NB4 (cell line): ENCODE results near the gene ATP11A.
"Not testable (repeated sequence)": the region's sequence is repeated elsewhere in the genome, so short reads cannot be mapped to it uniquely, and the experiment has no call there.

Experiments
- DNase-seq: peaks from one replicate; pipeline ENCODE4 v3.0.0; 2010; ENCODE audit warnings: low read depth
- H3K4me3 ChIP-seq: one replicate; pipeline ENCODE4 v1.5.1; 2011; ENCODE audit warnings: mild to moderate bottlenecking, low read depth, low read length, moderate library complexity
- MYC ChIP-seq: IDR thresholded peaks from 2 replicates; pipeline ENCODE4 v1.6.1; 2011; ENCODE audit warnings: low read depth, low read length
- POLR2A ChIP-seq: IDR thresholded peaks from 2 replicates; pipeline ENCODE4 v1.6.1; 2011; ENCODE audit warnings: mild to moderate bottlenecking; ENCODE audit not compliant: insufficient read length; ENCODE audit errors: extremely low read depth
- TF ChIP-seq, protein P1 (sequence below): IDR thresholded peaks from one replicate; pipeline ENCODE4 v1.5.1; 2012; ENCODE audit warnings: low read depth, low read length
- TF ChIP-seq, protein P2 (sequence below): IDR thresholded peaks from 2 replicates; pipeline ENCODE4 v1.6.1; 2011; ENCODE audit warnings: low read depth, low read length

ATP11A gene

DNA sequence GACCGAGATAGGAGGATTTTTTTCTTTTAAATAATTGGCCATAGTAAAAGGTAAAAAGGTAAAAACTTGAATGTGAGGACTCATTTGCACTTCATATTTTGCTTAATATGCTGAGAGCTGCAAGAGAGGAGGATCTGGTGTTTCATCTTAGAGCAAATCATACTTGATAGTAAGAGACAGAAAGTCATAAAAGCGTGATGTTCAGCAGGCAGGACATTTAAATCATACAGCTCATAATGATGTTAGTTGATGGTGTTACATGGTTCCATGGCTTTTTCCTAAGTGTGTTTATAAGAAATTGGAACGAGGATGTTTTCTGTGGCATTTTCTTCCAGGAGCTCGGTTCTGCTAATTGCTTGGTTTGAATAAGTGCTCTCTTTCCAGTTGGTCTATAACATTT, 16.3 kb downstream of the ATP11A start:
- H3K4me3 ChIP-seq = no peak overlapping the region
- DNase-seq = no peak
- TF ChIP-seq MYC = no peak

- DNase-seq = no peak
- no peak overlapping the region for H3K4me3 ChIP-seq
- TF ChIP-seq POLR2A (no peak), MYC (no peak)
- TF ChIP-seq, protein P1, sequence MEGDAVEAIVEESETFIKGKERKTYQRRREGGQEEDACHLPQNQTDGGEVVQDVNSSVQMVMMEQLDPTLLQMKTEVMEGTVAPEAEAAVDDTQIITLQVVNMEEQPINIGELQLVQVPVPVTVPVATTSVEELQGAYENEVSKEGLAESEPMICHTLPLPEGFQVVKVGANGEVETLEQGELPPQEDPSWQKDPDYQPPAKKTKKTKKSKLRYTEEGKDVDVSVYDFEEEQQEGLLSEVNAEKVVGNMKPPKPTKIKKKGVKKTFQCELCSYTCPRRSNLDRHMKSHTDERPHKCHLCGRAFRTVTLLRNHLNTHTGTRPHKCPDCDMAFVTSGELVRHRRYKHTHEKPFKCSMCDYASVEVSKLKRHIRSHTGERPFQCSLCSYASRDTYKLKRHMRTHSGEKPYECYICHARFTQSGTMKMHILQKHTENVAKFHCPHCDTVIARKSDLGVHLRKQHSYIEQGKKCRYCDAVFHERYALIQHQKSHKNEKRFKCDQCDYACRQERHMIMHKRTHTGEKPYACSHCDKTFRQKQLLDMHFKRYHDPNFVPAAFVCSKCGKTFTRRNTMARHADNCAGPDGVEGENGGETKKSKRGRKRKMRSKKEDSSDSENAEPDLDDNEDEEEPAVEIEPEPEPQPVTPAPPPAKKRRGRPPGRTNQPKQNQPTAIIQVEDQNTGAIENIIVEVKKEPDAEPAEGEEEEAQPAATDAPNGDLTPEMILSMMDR = no peak
- TF ChIP-seq, protein P2, sequence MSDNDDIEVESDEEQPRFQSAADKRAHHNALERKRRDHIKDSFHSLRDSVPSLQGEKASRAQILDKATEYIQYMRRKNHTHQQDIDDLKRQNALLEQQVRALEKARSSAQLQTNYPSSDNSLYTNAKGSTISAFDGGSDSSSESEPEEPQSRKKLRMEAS = no peak
Measured at GRCh38 chr13:112708560-112709240, 18.9 kb downstream of the ATP11A start.

- not testable (repeated sequence) for DNase-seq, H3K4me3 ChIP-seq
Measured at GRCh38 chr13:112709316-112709715, 19.5 kb downstream of the ATP11A start.

- TF ChIP-seq POLR2A (no peak), MYC (no peak)
- TF ChIP-seq, protein P2 = no peak
- TF ChIP-seq, protein P1 = no peak
- no peak for DNase-seq
- no peak overlapping the region for H3K4me3 ChIP-seq
Measured at GRCh38 chr13:112709825-112710783, 20.3 kb downstream of the ATP11A start.

DNA sequence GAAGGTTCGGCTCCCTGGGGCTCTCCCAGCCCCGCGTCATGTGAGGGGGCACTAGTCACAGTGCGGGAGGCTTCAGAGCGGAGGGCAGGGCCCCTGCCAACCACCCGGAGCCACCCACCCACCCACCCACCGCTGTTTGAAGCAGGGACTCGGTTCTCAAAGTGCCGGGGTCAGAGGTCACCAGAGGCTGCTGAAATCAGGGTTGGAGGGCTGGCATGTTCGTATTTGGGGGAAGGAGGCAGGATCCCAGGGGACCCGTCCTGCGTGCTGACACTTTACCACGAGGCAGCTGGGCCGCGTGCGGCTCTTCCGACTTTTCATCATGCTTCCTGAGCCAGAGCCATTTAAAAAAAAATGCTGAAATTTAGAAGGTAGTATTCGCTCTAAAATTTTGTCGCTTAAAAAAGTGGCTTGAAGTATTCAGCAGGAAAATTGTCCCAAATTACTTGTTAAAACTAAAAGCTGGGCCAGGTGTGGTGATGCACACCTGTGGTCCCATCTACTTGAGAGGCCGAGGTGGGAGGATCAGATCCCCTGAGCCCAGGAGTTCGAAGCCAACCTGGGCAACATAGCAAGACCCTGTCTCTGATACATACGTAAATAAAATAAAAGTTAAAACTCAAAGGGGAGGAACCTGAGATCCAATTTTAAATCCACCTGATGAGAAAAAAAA, 21.2 kb downstream of the ATP11A start:
- H3K4me3 ChIP-seq = no peak overlapping the region
- TF ChIP-seq, protein P1 = no peak
- no peak for TF ChIP-seq MYC
- TF ChIP-seq POLR2A = no peak
- TF ChIP-seq, protein P2 = no peak
- peak; percentile 27 for DNase-seq

- TF ChIP-seq, protein P2 = peak; percentile 58
- TF ChIP-seq POLR2A = no peak
- DNase-seq = peak; percentile 25
Measured at GRCh38 chr13:112711528-112712265, 21.9 kb downstream of the ATP11A start.

More at GRCh38 chr13:112711528-112712265, 21.9 kb downstream of the ATP11A start:
- no peak overlapping the region for H3K4me3 ChIP-seq
